ENCODE measurements around the gene DPEP2.
"Not testable (repeated sequence)": the region's sequence is repeated elsewhere in the genome, so short reads cannot be mapped to it uniquely, and the experiment has no call there.

The DPEP2 gene

DNA sequence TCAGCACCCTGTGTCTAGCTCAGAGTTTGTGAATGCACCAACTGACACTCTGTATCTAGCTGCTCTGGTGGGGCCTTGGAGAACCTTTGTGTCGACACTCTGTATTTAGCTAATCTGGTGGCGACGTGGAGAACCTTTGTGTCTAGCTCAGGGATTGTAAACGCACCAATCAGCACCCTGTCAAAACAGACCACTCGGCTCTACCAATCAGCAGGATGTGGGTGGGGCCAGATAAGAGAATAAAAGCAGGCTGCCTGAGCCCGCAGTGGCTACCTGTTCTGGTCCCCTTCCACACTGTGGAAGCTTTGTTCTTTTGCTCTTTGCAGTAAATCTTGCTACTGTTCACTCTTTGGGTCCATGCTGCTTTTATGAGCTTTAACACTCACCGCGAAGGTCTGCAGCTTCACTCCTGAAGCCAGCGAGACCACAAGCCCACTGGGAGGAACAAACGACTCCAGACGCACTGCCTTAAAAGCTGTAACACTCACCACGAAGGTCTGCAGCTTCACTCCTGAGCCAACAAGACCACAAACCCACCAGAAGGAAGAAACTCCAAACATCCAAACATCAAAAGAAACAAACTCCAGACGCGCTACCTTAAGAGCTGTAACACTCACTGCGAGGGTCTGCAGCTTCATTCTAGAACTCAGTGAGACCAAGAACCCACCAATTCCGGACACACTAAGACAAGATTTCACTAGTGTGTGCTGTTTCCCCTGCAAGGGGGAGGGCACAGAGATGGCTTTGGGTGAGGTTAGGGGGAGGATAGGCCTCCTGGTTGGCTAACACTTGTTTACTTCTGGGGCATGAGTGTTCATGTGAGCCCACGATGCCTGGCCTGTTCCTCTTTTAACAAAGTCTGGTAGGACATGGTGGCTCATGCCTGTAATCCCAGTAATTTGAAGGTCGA is at the start of gene DPEP2:
Gene DPEP2, minus strand, starts transcription at position 706 of the 910 bp plus-strand sequence. CDS start 6,272 bp downstream, outside the sequence.
- not testable (repeated sequence) for H3K4me3 ChIP-seq (ENCODE audit: low read depth, low read length)

GRCh38 chr16:68047987-68048386 is 48.7 kb upstream of the DPEP2 start:
- TF ChIP-seq CTCF (IDR thresholded peaks at IDR 0.05; ENCODE audit: low read depth, low read length), result no peak
- no peak overlapping the region for H3K4me3 ChIP-seq (ENCODE audit: low read depth, low read length)

- H3K4me3 ChIP-seq (ENCODE audit: low read depth, low read length), result no peak overlapping the region
- no peak for TF ChIP-seq CTCF (IDR thresholded peaks at IDR 0.05; ENCODE audit: low read depth, low read length)
These were observed 46.8 kb upstream of the DPEP2 start for GRCh38 chr16:68046106-68046505.

- no peak for TF ChIP-seq CTCF (IDR thresholded peaks at IDR 0.05; ENCODE audit: low read depth, low read length)
- no peak overlapping the region for H3K4me3 ChIP-seq (ENCODE audit: low read depth, low read length)
These were observed 42.5 kb upstream of the DPEP2 start for GRCh38 chr16:68041783-68042182.

DNA sequence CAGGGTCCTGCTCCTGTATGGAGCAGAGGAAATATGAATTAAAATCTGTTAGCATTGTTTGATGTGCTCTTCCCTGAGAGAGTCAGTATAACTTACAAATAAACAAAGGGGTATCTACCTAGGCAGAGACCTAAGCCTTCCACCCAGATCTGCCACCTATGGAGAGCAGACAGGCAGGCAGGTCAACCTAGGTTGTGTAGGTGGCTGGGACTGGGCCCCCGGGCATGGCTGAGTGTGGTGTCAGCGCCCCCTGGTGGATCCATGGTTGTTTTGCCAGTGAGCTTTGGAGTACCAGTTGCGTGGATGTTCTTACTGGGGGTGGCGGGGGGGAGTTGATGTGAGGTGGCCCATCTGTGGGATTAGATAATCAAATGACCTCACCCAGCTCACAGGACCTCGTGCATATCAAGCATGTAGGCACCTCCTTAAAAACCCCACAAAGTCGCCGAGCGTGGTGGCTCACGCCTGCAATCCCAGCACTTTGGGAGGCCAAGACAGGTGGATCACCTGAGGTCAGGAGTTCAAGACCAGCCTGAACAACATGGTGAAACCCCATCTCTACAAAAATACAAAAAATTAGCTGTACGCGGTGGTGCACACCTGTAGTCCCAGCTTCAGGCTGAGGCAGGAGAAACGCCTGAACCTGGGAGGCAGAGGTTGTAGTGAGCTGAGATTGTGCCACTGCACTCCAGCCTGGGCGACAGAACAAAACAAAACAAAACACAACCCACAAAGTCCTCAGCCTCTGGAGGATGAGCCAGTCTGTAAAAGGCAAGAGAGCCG is 41.4 kb upstream of the DPEP2 start:
- no peak overlapping the region for H3K4me3 ChIP-seq (ENCODE audit: low read depth, low read length)
- peak; percentile 73 for TF ChIP-seq CTCF (IDR thresholded peaks at IDR 0.05; ENCODE audit: low read depth, low read length)

DNA sequence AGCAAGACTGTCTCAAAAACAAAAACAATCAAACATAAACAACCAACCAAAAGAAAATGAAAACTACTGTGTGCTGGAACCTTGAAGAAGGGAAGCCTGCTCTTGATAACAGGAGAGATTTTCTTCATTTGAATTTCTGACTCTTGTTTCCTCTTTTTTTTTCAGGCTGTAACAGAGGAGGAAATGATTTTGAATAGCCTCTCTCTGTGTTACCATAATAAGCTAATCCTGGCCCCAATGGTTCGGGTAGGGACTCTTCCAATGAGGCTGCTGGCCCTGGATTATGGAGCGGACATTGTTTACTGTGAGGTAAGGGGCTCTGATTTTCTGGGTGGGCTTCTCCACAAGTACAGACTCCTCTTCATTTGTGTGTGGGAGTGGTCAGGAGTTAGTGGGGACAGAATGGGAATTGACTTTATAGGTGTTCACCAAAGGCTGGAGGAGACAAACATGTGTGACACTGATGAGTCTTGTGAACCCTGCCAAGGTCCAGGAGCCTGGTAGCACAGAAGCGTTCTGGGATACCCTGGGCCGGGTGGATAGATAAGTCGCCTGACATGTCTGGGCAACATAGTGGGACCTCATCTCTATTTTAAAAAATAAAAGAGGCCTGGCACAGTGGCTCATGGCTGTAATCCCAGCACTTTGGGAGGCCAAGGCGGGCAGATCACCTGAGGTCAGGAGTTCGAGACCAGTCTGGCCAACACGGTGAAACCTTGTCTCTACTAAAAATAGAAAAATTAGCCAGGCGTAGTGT is 38.7 kb upstream of the DPEP2 start:
- H3K4me3 ChIP-seq (ENCODE audit: low read depth, low read length), result no peak overlapping the region

More for the DNA sequence above, 38.7 kb upstream of the DPEP2 start:
- TF ChIP-seq CTCF (IDR thresholded peaks at IDR 0.05; ENCODE audit: low read depth, low read length), result no peak
